Measurements from ENCODE around the gene AP4B1.
A peak's percentile ranks its signal among the peaks of the same experiment; 100 is the strongest.

DNA sequence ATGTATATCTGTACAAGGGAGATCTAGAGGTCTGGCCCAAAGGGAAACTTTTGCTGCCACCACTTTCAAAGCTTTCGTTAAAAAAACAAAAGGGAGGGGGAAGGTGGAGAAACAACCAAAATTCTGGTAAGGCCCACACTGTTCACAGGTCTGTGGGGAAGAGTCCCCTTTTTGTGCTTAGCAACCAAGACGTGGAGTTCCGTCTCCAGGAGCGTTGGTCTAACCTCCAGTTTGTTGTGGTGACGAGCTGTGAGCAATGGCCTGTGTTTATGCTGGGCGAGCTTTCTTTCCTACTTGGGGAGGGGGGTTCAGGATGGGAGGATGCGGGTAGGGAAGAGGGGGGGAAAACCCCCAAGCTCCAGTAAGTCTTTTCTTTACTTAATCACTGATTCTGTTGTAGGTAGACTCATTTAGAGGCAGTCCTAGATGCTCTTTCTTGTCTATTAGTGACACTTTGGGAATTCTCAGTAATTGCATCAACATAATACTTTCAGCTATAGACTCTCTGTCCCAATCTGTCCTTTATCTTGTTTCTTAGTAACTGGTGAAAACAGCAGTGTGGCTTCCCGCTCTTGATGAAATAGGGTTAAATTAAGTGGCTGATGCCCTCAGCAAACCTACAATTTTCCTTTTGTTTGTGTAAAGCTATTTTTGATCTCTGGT is 26.0 kb upstream of the AP4B1 start:
- no peak for TF ChIP-seq RARB (CRISPR knock-in tag; IDR thresholded peaks at IDR 0.05)
- TF ChIP-seq ZNF565 (CRISPR knock-in tag; conservative IDR thresholded peaks at IDR 0.05; ENCODE audit: low read depth): no peak
- TF ChIP-seq, protein P1, sequence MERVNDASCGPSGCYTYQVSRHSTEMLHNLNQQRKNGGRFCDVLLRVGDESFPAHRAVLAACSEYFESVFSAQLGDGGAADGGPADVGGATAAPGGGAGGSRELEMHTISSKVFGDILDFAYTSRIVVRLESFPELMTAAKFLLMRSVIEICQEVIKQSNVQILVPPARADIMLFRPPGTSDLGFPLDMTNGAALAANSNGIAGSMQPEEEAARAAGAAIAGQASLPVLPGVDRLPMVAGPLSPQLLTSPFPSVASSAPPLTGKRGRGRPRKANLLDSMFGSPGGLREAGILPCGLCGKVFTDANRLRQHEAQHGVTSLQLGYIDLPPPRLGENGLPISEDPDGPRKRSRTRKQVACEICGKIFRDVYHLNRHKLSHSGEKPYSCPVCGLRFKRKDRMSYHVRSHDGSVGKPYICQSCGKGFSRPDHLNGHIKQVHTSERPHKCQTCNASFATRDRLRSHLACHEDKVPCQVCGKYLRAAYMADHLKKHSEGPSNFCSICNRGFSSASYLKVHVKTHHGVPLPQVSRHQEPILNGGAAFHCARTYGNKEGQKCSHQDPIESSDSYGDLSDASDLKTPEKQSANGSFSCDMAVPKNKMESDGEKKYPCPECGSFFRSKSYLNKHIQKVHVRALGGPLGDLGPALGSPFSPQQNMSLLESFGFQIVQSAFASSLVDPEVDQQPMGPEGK (CRISPR knock-in tag; IDR thresholded peaks at IDR 0.05; ENCODE audit: borderline replicate concordance): peak; percentile 35; the same call in 1 of the 2 replicates
- TF ChIP-seq ZNF8 (CRISPR knock-in tag; IDR thresholded peaks at IDR 0.05): no peak
- no peak for TF ChIP-seq GLIS3 (CRISPR knock-in tag; IDR thresholded peaks at IDR 0.05)
- TF ChIP-seq BACH2 (CRISPR knock-in tag; IDR thresholded peaks at IDR 0.05; ENCODE audit: borderline replicate concordance): no peak
- TF ChIP-seq, protein P2, sequence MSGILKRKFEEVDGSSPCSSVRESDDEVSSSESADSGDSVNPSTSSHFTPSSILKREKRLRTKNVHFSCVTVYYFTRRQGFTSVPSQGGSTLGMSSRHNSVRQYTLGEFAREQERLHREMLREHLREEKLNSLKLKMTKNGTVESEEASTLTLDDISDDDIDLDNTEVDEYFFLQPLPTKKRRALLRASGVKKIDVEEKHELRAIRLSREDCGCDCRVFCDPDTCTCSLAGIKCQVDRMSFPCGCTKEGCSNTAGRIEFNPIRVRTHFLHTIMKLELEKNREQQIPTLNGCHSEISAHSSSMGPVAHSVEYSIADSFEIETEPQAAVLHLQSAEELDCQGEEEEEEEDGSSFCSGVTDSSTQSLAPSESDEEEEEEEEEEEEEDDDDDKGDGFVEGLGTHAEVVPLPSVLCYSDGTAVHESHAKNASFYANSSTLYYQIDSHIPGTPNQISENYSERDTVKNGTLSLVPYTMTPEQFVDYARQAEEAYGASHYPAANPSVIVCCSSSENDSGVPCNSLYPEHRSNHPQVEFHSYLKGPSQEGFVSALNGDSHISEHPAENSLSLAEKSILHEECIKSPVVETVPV (CRISPR knock-in tag; IDR thresholded peaks at IDR 0.05): no peak
- TF ChIP-seq ARNTL (CRISPR knock-in tag; IDR thresholded peaks at IDR 0.05; ENCODE audit: borderline replicate concordance, low read depth): no peak
- TF ChIP-seq ZFP3 (CRISPR knock-in tag; IDR thresholded peaks at IDR 0.05): no peak
- TF ChIP-seq ZC3H10 (CRISPR knock-in tag; IDR thresholded peaks at IDR 0.05): no peak

All from SK-N-SH treated with all-trans-retinoic acid at 6 μM for 48 hours (cell line).